Activated T-cell treated with anti-CD3 and anti-CD28 coated beads, Interleukin-2, amount 50 U/mL, for 48 hours (primary cell): ENCODE measurements around the gene XIAP.

Experiments
- DNase-seq, 2 experiments: peaks; one replicate each; pipeline ENCODE4 v3.0.0-alpha.2; 2020

XIAP gene

DNA sequence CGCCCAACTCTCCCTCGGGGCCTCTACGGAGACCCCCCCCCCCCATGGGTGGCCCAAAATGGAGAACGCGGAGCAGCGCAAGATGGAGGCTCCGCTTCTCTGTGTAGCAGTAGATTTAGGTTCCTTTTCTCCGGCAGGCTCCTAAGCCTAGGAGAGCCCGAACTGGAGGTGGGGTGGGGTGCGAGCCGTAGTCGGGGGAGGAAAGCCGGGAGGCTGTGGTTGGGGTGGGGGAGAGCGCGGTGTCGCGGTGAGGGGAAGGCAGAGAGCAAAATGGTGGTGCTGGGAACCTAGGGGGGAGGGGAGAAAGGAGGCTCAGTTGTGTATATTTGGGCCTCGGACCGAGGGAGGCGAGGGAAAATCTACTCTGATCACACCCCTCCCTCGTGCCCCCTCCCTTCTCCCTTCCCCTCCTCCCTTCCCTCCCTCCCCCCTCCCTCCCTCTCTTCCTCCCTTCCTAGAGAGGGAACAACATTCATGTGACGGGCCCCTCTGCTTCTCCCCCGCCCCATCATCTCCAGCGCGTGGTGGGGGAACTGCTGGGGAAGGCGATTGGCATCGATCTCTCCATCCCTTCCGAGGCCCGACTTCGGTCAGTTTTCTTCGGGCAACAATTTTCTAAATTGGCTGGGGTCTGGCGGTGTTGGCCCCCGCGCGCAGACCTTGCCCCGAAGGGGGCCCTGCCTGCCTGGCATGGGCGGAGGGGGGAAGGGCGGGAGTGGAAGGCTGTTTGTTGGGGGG lies 101.6 kb downstream of the XIAP start, which contains the start of gene STAG2:
TSS of gene STAG2 (plus strand) at position 439 of the 738 bp plus-strand sequence. CDS start 60,922 bp downstream, outside the sequence.
- DNase-seq: peak; percentile 73 to 78

DNA sequence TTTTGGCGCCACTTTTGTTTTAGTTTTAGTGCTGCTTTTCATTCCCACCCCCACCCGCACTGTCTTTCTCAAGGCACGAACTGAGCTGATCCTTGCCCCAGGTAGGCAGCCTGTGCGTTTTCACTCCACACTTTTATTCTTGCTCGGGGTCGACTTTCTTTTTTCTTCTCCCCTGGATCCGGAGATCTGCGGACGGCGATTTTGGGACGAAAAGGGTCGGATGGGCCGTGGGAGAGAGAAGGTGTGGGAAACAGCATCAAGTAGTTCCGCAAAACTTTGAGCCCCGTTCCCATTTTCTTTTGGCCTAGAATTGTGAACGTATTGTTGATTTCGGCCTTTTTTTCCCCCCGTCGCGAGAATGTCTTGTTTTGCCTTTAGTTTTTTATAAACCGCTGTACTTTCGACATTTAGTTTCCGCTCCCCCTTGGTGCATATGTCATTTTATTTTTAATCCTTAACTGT lies 102.2 kb downstream of the XIAP start:
- DNase-seq: no peak

DNA sequence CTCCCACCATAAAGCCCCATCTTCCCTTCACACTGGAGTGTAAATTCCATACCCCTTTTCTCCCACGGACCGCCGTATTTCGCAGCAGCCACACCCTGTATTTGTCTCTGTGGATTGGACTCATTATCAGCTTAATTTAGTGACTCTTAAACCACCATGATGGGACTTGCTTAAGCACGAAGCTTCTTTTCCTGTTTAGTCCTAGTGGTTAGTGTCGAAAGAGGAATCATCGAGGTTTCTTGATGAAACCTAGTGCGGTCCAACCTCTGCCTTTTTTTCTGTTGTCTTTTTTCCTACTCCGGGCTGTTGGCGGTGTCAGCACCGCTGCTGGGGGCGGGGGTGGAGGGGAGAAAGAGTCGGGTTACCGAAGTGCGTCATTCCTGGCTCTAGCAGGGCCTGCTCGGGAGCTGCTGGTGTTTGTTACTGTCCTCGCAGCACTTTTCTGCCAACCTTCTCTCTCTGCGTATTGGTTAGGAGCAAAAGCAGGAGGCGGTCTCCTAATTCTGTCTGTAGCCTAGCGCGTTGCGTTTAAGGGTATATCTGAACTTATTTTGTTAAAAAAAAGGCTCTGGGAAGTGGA lies 103.0 kb downstream of the XIAP start:
- DNase-seq: peak; percentile 85 to 86
